KMS-11 (cell line): ENCODE measurements around the gene P2RX5.

Experiments
- H2AFZ ChIP-seq: fragments of 200-600 bp; sonication (generic); 2 replicates; pipeline ENCODE4 v1.6.1; 2016; ENCODE audit warnings: antibody characterized with exemption, mixed run types, low read depth
- H3K27ac ChIP-seq: fragments of 200-600 bp; sonication (generic); 2 replicates; pipeline ENCODE4 v1.6.1; 2016; ENCODE audit warnings: mild to moderate bottlenecking, mixed run types
- H3K27me3 ChIP-seq: fragments of 200-600 bp; sonication (generic); 2 replicates; pipeline ENCODE4 v1.6.1; 2017; ENCODE audit warnings: mild to moderate bottlenecking, low read depth, mixed run types, moderate library complexity; ENCODE audit not compliant: insufficient read depth
- H3K36me3 ChIP-seq: fragments of 200-600 bp; sonication (generic); 2 replicates; pipeline ENCODE4 v1.6.1; 2017; ENCODE audit warnings: mild to moderate bottlenecking, mixed run types; ENCODE audit not compliant: insufficient read depth
- H3K4me1 ChIP-seq: fragments of 200-600 bp; sonication (generic); 2 replicates; pipeline ENCODE4 v1.6.1; 2016; ENCODE audit warnings: mild to moderate bottlenecking, low read depth, mixed run types; ENCODE audit not compliant: poor library complexity, severe bottlenecking
- H3K4me2 ChIP-seq: fragments of 200-600 bp; sonication (generic); 2 replicates; pipeline ENCODE4 v1.7.0; 2016; ENCODE audit warnings: mild to moderate bottlenecking, mixed run types
- H3K4me3 ChIP-seq: fragments of 200-600 bp; sonication (generic); IDR thresholded peaks from 2 replicates; pipeline ENCODE4 v1.6.1; 2017; ENCODE audit warnings: low read depth, low read length, mixed read lengths; ENCODE audit not compliant: insufficient read depth
- H3K79me2 ChIP-seq: fragments of 200-600 bp; sonication (generic); 2 replicates; pipeline ENCODE4 v1.6.1; 2016; ENCODE audit warnings: low read depth, mixed run types; ENCODE audit not compliant: insufficient read depth
- H3K9ac ChIP-seq: fragments of 200-600 bp; sonication (generic); 2 replicates; pipeline ENCODE4 v1.6.1; 2016; ENCODE audit warnings: mild to moderate bottlenecking, mixed run types
- H4K20me1 ChIP-seq: fragments of 200-600 bp; sonication (generic); 2 replicates; pipeline ENCODE4 v1.6.1; 2016; ENCODE audit warnings: mild to moderate bottlenecking, mixed run types; ENCODE audit not compliant: insufficient read depth
- CTCF ChIP-seq: fragments of 200-600 bp; sonication (generic); conservative IDR thresholded peaks from 2 replicates; pipeline ENCODE4 v1.6.1; 2017; ENCODE audit warnings: low read depth, mild to moderate bottlenecking, antibody characterized with exemption, low read length, moderate library complexity, mixed read lengths

The P2RX5 gene

DNA sequence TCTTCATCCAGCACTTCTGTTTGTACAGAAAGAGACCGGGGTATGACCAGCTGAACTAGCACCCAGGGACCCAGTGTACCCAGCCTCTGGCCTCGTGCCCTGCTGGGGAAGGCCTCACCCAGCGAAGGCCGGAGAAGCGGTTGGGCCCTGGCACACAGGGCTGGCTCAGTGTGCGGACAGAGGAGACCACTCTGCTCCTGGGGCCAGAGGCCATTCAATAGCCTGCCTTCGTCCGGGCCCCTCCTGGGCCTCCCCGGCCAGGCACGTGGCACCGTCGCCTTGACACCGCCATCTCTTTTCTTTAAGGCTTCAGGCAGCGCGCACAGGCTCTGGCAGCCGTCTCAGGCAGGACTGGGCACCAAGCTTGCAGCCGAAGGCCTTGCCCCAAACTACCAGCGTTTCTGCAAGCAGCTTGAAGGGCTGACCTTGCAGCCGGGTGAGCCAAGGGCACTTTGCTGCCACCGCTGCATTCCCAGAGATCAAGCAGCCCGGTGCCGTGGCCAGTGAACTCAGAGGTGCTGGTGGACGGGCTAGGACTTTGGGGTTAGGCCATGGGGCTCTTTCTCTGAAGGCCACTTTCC, 35.6 kb downstream of the P2RX5 start:
- Histone ChIP-seq H3K79me2 (no peaks in the 10 kb centered on the region), H3K4me1 (no peaks in the 10 kb centered on the region), H4K20me1 (no peaks in the 10 kb centered on the region), H3K4me3 (no peak overlapping the region), H2AFZ (no peak overlapping the region), H3K27ac (no peak overlapping the region), H3K27me3 (no peaks in the 10 kb centered on the region), H3K9ac (no peak overlapping the region), H3K36me3 (no peaks in the 10 kb centered on the region), H3K4me2 (no peak overlapping the region)
- TF ChIP-seq CTCF = no peak

- H3K4me2 ChIP-seq = no peak overlapping the region
- no peaks in the 10 kb centered on the region for H3K27me3 ChIP-seq
- H3K27ac ChIP-seq = no peak overlapping the region
- H4K20me1 ChIP-seq = no peaks in the 10 kb centered on the region
- H3K79me2 ChIP-seq = no peaks in the 10 kb centered on the region
- no peak overlapping the region for H3K9ac ChIP-seq
- no peaks in the 10 kb centered on the region for H3K36me3 ChIP-seq
- TF ChIP-seq CTCF = no peak
- no peak overlapping the region for H2AFZ ChIP-seq
- H3K4me3 ChIP-seq = no peak overlapping the region
- H3K4me1 ChIP-seq = no peaks in the 10 kb centered on the region
Measured at GRCh38 chr17:3659541-3660111, 36.3 kb downstream of the P2RX5 start.

DNA sequence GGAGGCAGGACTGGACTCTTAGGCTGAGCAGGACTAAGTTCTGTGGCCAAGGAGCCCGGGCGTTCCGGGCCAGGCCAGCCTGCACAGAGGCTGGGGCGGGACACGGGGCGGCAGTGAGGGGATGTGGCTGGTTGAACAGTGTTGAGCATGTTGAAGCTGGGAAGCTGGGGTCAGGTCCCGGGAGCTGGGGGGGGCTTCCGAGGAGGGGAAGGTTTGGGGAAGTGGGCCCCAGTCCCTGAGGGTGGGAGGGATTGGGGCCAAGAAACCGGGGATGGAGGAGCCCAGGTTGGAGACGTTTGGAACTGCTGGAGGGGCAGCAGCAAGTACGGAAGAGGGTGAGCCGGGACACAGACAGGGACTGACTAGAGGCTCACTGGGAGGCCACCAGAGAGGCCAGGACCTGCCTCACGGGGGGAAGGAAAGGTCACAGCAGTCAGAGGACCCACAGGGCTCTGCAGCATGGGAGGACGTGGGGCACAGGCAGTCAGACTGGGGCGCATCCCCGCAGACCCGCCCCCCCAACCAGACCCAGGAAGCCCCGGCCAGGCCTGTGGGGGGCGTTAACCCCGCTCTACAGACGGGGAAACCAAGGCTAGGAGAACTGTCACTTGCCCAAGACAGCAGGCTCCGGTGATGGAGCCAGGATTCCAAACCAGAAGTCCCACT, 37.0 kb downstream of the P2RX5 start:
- H3K9ac ChIP-seq = no peak overlapping the region
- no peaks in the 10 kb centered on the region for H3K79me2 ChIP-seq
- no peaks in the 10 kb centered on the region for H3K27me3 ChIP-seq
- H4K20me1 ChIP-seq = no peaks in the 10 kb centered on the region
- no peak overlapping the region for H2AFZ ChIP-seq
- no peaks in the 10 kb centered on the region for H3K4me1 ChIP-seq
- no peak overlapping the region for H3K4me2 ChIP-seq
- TF ChIP-seq CTCF = no peak
- H3K27ac ChIP-seq = no peak overlapping the region
- H3K4me3 ChIP-seq = no peak overlapping the region
- H3K36me3 ChIP-seq = no peaks in the 10 kb centered on the region

DNA sequence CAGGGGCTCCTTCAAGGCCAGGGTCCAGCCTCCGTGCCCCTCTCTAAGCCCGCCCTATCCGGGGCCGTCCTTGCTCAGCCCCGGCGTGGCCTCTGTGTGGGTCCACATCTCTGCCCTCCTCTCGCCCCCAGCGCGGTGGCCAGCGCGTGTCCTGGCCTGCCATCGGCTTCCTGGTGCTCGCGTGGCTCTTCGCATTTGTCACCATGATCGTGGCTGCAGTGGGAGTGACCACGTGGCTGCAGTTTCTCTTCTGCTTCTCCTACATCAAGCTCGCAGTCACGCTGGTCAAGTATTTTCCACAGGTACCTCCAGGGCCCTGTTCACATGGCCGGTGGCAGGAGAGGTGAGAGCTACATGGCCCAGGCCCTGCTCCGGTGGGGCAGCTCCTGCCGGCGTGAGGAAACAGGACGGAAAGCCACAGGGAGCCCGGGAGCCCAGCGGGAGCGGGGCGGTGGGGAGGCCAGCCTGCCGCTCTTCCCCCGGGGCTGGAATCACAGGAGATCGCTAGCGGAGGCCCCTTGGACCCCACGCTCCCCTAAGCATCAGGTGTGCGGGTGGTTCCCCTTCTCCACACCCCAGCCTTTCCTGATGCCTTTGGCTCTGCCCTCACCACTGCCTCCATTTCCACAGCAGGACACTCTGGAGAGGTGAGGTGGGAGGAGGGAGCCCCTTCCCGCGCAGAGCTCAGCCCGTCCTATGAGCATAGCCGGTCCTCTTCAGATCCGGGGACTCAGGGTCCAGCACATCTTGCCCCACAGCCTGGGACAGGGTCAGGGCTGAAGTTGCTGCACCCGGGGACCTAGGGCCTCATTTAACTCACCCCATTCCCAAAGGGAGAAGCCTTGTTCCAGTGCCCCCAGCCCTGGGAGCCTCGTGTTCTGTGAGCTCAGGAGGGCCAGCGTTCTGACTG, 37.8 kb downstream of the P2RX5 start:
- H3K27me3 ChIP-seq = no peaks in the 10 kb centered on the region
- H3K9ac ChIP-seq = no peak overlapping the region
- TF ChIP-seq CTCF = no peak
- no peaks in the 10 kb centered on the region for H3K36me3 ChIP-seq
- no peaks in the 10 kb centered on the region for H3K79me2 ChIP-seq
- H3K4me3 ChIP-seq = no peak overlapping the region
- no peaks in the 10 kb centered on the region for H4K20me1 ChIP-seq
- no peak overlapping the region for H3K27ac ChIP-seq
- H2AFZ ChIP-seq = no peak overlapping the region
- H3K4me2 ChIP-seq = no peak overlapping the region
- no peaks in the 10 kb centered on the region for H3K4me1 ChIP-seq
